Neural cell (in vitro differentiated cells): Measurements from ENCODE around the gene SLC24A3.

ENCODE experiments used
- EP300 ChIP-seq: fragments of 450-650 bp; conservative IDR thresholded peaks from 2 replicates; pipeline ENCODE4 v1.6.1; 2014; ENCODE audit warnings: antibody characterized with exemption, mild to moderate bottlenecking, moderate library complexity; ENCODE audit not compliant: poor library complexity, severe bottlenecking
- EZH2 ChIP-seq: fragments of 200-600, 300-800 bp; shearing (Covaris generic), sonication (generic); IDR thresholded peaks from 2 replicates; pipeline ENCODE4 v1.6.1; 2014; ENCODE audit warnings: antibody characterized with exemption, low read length, borderline replicate concordance, mild to moderate bottlenecking; ENCODE audit not compliant: insufficient read depth, poor library complexity, severe bottlenecking
- RAD21 ChIP-seq: fragments of 450-650 bp; conservative IDR thresholded peaks from 2 replicates; pipeline ENCODE4 v1.6.1; 2014; ENCODE audit warnings: antibody characterized with exemption, mild to moderate bottlenecking, moderate library complexity
- SMC3 ChIP-seq: fragments of 450-650 bp; conservative IDR thresholded peaks from 2 replicates; pipeline ENCODE4 v1.6.1; 2014; ENCODE audit warnings: antibody characterized with exemption, mild to moderate bottlenecking, moderate library complexity; ENCODE audit not compliant: poor library complexity
- TAF1 ChIP-seq: IDR thresholded peaks from 2 replicates; pipeline ENCODE4 v1.6.1; 2012; ENCODE audit warnings: low read depth
- TF ChIP-seq, protein P1 (sequence below): fragments of 450-650 bp; IDR thresholded peaks from 2 replicates; pipeline ENCODE4 v1.5.1; 2014; ENCODE audit warnings: antibody characterized with exemption, mild to moderate bottlenecking, moderate library complexity; ENCODE audit not compliant: poor library complexity, severe bottlenecking
- TF ChIP-seq, protein P2 (sequence below): IDR thresholded peaks from 2 replicates; pipeline ENCODE4 v1.6.1; 2012; ENCODE audit warnings: borderline replicate concordance

DNA sequence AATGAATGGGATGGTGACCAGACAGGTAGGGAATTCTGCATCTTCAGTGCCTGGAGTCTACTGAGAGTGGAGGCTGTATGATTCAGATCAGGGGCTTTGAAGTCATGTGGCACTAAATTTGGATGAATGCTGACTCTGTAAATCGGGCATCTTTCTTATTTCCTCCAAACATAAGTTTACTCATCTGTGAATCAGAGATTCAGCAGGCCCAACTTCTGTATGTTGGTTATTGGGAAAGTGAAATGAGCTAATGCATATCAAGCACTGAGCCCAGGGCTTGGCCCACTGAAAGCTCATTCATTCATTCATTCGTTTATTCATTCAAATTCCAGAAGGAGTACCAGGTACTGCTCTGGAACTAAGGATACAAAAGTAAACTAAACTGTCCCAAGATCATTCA is 353.3 kb downstream of the SLC24A3 start:
- TF ChIP-seq EZH2 = no peak
- TF ChIP-seq EP300 = no peak
- TF ChIP-seq, protein P1, sequence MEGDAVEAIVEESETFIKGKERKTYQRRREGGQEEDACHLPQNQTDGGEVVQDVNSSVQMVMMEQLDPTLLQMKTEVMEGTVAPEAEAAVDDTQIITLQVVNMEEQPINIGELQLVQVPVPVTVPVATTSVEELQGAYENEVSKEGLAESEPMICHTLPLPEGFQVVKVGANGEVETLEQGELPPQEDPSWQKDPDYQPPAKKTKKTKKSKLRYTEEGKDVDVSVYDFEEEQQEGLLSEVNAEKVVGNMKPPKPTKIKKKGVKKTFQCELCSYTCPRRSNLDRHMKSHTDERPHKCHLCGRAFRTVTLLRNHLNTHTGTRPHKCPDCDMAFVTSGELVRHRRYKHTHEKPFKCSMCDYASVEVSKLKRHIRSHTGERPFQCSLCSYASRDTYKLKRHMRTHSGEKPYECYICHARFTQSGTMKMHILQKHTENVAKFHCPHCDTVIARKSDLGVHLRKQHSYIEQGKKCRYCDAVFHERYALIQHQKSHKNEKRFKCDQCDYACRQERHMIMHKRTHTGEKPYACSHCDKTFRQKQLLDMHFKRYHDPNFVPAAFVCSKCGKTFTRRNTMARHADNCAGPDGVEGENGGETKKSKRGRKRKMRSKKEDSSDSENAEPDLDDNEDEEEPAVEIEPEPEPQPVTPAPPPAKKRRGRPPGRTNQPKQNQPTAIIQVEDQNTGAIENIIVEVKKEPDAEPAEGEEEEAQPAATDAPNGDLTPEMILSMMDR = no peak
- no peak for TF ChIP-seq RAD21
- no peak for TF ChIP-seq SMC3
- TF ChIP-seq TAF1 = no peak
- TF ChIP-seq, protein P2, sequence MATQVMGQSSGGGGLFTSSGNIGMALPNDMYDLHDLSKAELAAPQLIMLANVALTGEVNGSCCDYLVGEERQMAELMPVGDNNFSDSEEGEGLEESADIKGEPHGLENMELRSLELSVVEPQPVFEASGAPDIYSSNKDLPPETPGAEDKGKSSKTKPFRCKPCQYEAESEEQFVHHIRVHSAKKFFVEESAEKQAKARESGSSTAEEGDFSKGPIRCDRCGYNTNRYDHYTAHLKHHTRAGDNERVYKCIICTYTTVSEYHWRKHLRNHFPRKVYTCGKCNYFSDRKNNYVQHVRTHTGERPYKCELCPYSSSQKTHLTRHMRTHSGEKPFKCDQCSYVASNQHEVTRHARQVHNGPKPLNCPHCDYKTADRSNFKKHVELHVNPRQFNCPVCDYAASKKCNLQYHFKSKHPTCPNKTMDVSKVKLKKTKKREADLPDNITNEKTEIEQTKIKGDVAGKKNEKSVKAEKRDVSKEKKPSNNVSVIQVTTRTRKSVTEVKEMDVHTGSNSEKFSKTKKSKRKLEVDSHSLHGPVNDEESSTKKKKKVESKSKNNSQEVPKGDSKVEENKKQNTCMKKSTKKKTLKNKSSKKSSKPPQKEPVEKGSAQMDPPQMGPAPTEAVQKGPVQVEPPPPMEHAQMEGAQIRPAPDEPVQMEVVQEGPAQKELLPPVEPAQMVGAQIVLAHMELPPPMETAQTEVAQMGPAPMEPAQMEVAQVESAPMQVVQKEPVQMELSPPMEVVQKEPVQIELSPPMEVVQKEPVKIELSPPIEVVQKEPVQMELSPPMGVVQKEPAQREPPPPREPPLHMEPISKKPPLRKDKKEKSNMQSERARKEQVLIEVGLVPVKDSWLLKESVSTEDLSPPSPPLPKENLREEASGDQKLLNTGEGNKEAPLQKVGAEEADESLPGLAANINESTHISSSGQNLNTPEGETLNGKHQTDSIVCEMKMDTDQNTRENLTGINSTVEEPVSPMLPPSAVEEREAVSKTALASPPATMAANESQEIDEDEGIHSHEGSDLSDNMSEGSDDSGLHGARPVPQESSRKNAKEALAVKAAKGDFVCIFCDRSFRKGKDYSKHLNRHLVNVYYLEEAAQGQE = no peak
